Pancreas (tissue), 10 donors: Measurements from ENCODE around the gene LRIG1. TPM values are rescaled to one million over a fixed set of nuclear protein-coding genes. Genes with fewer than 3 reads are reported as not detected.
A peak's percentile ranks its signal among the peaks of the same experiment; 100 is the strongest.

Source experiments
- ATAC-seq, 4 donors: fragments of 200-7000 bp; cut with Tn5 transposase; one replicate each; pipeline versions ENCODE4 v1.8.0 to v1.9.1; 2020; ENCODE audit warnings: mild to moderate bottlenecking in 4 of 4, moderate library complexity in 4 of 4
- DNase-seq, 6 donors: peaks; one replicate each; pipeline ENCODE4 v3.0.0-alpha.2; 2020
- FAIRE-seq: peaks from 2 replicates; lab custom pipeline; 2012; peaks lifted over from hg19 to GRCh38; lab: Jason Lieb, UNC
- H3K27ac ChIP-seq, 4 donors: fragments of 200-600 bp; sonication (generic); 1 replicate in 3 of 4; 2 replicates in 1 of 4; pipeline versions ENCODE4 v1.5.0 to v1.8.0; 2020
- H3K27me3 ChIP-seq, 4 donors: fragments of 200-600 bp; one replicate each; pipeline ENCODE4 v1.8.0; 2021
- H3K36me3 ChIP-seq, 3 donors: fragments of 200-600 bp; sonication (generic) in 1 of 3; one replicate each; pipeline versions ENCODE4 v1.5.0 to v1.8.0; 2020 to 2021
- H3K4me1 ChIP-seq, 3 donors: fragments of 200-600 bp; one replicate each; pipeline ENCODE4 v1.8.0; 2021
- H3K4me3 ChIP-seq, 4 donors: fragments of 200-600 bp; sonication (generic) in 2 of 4; one replicate each; pipeline versions ENCODE4 v1.5.0 to v1.8.0; 2020 to 2021
- H3K9me3 ChIP-seq, 4 donors: fragments of 200-600 bp; one replicate each; pipeline ENCODE4 v1.8.0; 2021
- WGBS, 2 donors: extraction: QIAGEN DNeasy Blood & Tissue Kit; methylation state at CpG; one replicate each; pipeline ENCODE4 v1.1.7; 2013; 5-methylcytosine and 5-hydroxymethylcytosine counted together
- intact Hi-C, 3 donors: fragments of 100-400 bp; cut with DNase I; formaldehyde crosslinking; loops; one replicate each; pipeline versions ENCODE4 v1.11.1 to v1.14.2; 2022
- polyA plus RNA-seq, 2 donors: library from polyadenylated mRNA; stranded (reverse); fragments of 200-250 nt; gene quantifications; one replicate each; pipeline ENCODE4 v1.2.3, GENCODE V29; 2013
- total RNA-seq, 6 donors: library from RNA; stranded (reverse); fragmentation: NEBNext Ultra II Directional in 4 of 6; extraction: Animal tissue kit (Norgen Biotek cat#: 25700) in 4 of 6; gene quantifications; one replicate each; pipeline versions ENCODE4 v1.2.1 to v1.2.4, GENCODE V29; 2021 to 2023
- TF ChIP-seq, protein P1 (sequence below), 4 donors: fragments of 200-600 bp; sonication (generic) in 3 of 4; IDR thresholded peaks; one replicate each; pipeline versions ENCODE4 v1.5.0 to v1.8.0; 2021; ENCODE audit warnings: antibody characterized with exemption in 4 of 4
- donor health status: healthy with polysubstance abuse.
- donor health status: DM: no; HTN: no; CAD: no; lungs with moderate emphysema.
- donor health status: DM: no; HTN: no; CAD: no.
- donor health status: control.
- donor health status: control.
- donor health status: Bipolar disorder and iron deficiency.
- donor health status: DM: yes; HTN: yes; CAD: no.
- donor health status: DM: no; HTN: no; CAD: no.
- donor health status: DM: no; HTN: no; CAD: no.
- donor health status: DM: yes; HTN: yes; CAD: no.

LRIG1 gene
- total and polyA plus RNA-seq, 8 donors, result 32.7 to 104 (median 68.0) TPM

DNA sequence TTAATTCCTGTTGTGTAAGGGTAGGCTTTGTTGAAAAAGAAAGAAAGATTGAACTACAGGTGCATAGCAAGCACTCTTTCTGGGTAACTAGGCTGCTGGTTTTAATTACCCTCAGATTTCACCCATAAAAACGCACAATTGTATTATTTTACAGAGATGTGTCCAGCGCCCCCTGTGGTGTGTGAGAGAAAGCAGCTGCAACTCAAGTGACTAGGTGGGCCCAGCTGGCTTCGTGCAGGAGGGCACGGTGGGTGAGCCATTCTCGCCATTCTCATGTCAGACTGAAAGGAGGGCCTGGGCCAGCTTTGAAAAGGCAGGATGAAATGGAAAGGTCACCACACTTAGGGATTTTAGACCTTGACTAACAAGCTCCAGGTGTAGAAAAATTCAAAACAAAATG is 122.6 kb downstream of the LRIG1 start:
- FAIRE-seq, result no peak
- no peak overlapping the region for H3K4me3 ChIP-seq

GRCh38 chr3:66377800-66378199 is 123.0 kb downstream of the LRIG1 start:
- intact Hi-C loops, result loop anchor here in 1 of 3 donors (10.0 kb wide), 1 partner anchor 103 kb away; no protein-coding TSS in a partner anchor
- H3K36me3 ChIP-seq, result peaks cover 0 to 55% (median 43%) of the 10 kb centered on the region in 3 donors
- FAIRE-seq (no peak), ATAC-seq (no peak), DNase-seq (no peak)
- no peak overlapping the region for H3K4me3 ChIP-seq
- no peaks in the 10 kb centered on the region for H3K9me3 ChIP-seq
- WGBS, 2 donors, result 91% methylated on average over 5 of the region's 5 CpGs
- H3K27ac ChIP-seq, result no peak overlapping the region
- TF ChIP-seq, protein P1, sequence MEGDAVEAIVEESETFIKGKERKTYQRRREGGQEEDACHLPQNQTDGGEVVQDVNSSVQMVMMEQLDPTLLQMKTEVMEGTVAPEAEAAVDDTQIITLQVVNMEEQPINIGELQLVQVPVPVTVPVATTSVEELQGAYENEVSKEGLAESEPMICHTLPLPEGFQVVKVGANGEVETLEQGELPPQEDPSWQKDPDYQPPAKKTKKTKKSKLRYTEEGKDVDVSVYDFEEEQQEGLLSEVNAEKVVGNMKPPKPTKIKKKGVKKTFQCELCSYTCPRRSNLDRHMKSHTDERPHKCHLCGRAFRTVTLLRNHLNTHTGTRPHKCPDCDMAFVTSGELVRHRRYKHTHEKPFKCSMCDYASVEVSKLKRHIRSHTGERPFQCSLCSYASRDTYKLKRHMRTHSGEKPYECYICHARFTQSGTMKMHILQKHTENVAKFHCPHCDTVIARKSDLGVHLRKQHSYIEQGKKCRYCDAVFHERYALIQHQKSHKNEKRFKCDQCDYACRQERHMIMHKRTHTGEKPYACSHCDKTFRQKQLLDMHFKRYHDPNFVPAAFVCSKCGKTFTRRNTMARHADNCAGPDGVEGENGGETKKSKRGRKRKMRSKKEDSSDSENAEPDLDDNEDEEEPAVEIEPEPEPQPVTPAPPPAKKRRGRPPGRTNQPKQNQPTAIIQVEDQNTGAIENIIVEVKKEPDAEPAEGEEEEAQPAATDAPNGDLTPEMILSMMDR (IDR thresholded peaks at IDR 0.05), result no peak
- no peaks in the 10 kb centered on the region for H3K27me3 ChIP-seq
- H3K4me1 ChIP-seq, result peaks cover 0 to 21% (median 9%) of the 10 kb centered on the region in 3 donors

More for the DNA sequence above, 122.6 kb downstream of the LRIG1 start:
- Histone ChIP-seq H3K27me3 (no peaks in the 10 kb centered on the region), H3K27ac (no peak overlapping the region), H3K36me3 (peaks cover 0 to 60% (median 46%) of the 10 kb centered on the region in 3 donors), H3K4me1 (peaks cover 0 to 21% (median 9%) of the 10 kb centered on the region in 3 donors), H3K9me3 (no peaks in the 10 kb centered on the region)
- ATAC-seq (peak in 1 of 4 donors; percentile 14), DNase-seq (no peak)
- intact Hi-C loops, result loop anchor here in 1 of 3 donors (10.0 kb wide), 1 partner anchor 103 kb away; no protein-coding TSS in a partner anchor
- WGBS, 2 donors, result 58 to 73% methylated on average over 5 of the region's 5 CpGs
- TF ChIP-seq, protein P1 (IDR thresholded peaks at IDR 0.05), result peak in 3 of 4 donors; percentile 12 to 34 (median 23)

DNA sequence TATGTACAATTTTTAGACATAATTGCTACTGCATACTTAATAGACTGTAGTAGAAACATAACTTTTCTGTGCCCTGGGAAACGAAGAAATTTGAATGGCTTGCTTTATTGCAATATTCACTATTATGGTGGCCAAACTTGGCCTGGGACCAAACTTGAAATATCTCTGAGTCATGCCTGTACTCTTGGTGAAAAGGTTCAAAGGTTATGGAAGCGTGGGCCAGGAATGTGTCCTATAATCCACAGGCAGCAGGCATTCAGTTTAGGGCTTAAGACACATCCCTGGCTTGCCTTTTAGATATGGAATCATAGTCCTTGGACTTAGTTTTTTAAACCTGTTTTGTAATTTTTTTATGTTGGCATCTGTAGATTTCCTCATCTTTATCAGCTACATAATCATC is 124.3 kb downstream of the LRIG1 start:
- WGBS, 2 donors, result 34 to 39% methylated on average over 2 of the region's 2 CpGs
- peaks cover 0 to 21% (median 9%) of the 10 kb centered on the region in 3 donors for H3K4me1 ChIP-seq
- H3K9me3 ChIP-seq, result no peaks in the 10 kb centered on the region
- H3K27me3 ChIP-seq, result no peaks in the 10 kb centered on the region
- peaks cover 0 to 43% (median 32%) of the 10 kb centered on the region in 3 donors for H3K36me3 ChIP-seq
- no peak overlapping the region for H3K4me3 ChIP-seq
- H3K27ac ChIP-seq, result peak overlapping the region in 1 of 4 donors; percentile 12
- TF ChIP-seq, protein P1 (IDR thresholded peaks at IDR 0.05), result no peak
- intact Hi-C loops, result loop anchor here in 1 of 3 donors (10.0 kb wide), 1 partner anchor 102 kb away; no protein-coding TSS in a partner anchor
- FAIRE-seq, result peak; percentile 13
- ATAC-seq, result peak; percentile 64 to 75 (median 69)
- DNase-seq, result peak in 3 of 6 donors; percentile 50 to 77 (median 58)

GRCh38 chr3:66372681-66373350 is 128.0 kb downstream of the LRIG1 start:
- peak; percentile 47 to 83 (median 70) for DNase-seq
- FAIRE-seq, result no peak
- peaks cover 0 to 5% (median 2%) of the 10 kb centered on the region in 3 donors for H3K36me3 ChIP-seq
- H3K4me1 ChIP-seq, result peaks cover 0 to 22% (median 9%) of the 10 kb centered on the region in 3 donors
- WGBS, 2 donors, result 36 to 40% methylated on average over 18 of the region's 18 CpGs
- no peaks in the 10 kb centered on the region for H3K27me3 ChIP-seq
- H3K4me3 ChIP-seq, result no peak overlapping the region
- TF ChIP-seq, protein P1 (IDR thresholded peaks at IDR 0.05), result peak in 2 of 4 donors; percentile 13 to 23
- no peak overlapping the region for H3K27ac ChIP-seq
- intact Hi-C loops, result loop anchor here in 1 of 3 donors (10.0 kb wide), 1 partner anchor 98 kb away; no protein-coding TSS in a partner anchor
- H3K9me3 ChIP-seq, result no peaks in the 10 kb centered on the region
- ATAC-seq, result peak; percentile 56 to 88 (median 83)
